Naive thymus-derived CD8-positive, alpha-beta T cell (primary cell): ENCODE measurements around the gene CCNDBP1. TPM values are rescaled to one million over a fixed set of nuclear protein-coding genes. Genes with fewer than 3 reads are reported as not detected.

ENCODE experiments used
- ATAC-seq, 2 donors: fragments of 150-1000 bp; cut with Tn5 transposase in 1 of 2; sonication (Bioruptor Pico), chemical (Tn5 transposase) in 1 of 2; 1 replicate in 1 of 2; 2 replicates in 1 of 2; pipeline ENCODE4 v1.10.0; 2021; ENCODE audit warnings: mild to moderate bottlenecking in 2 of 2, moderate library complexity in 2 of 2
- POLR2A ChIA-PET: fragments of 350-600 bp; sonication (Branson Sonifier 250); formaldehyde crosslinking; loops from one replicate; lab custom pipeline; 2021; ENCODE audit warnings: antibody characterized with exemption; lab: Charles Lee
- DNase-seq, 10 donors: peaks; one replicate each; pipeline versions ENCODE4 v3.0.0 to v3.0.0-alpha.2; 2020 to 2022
- H3K27ac Mint-ChIP-seq, 10 donors: one replicate each; pipeline ENCODE4 v1.8.0; 2020 to 2022; ENCODE audit warnings: mild to moderate bottlenecking in 10 of 10, mixed read lengths in 10 of 10, moderate library complexity in 4 of 10, inconsistent platforms in 1 of 10
- H3K27me3 Mint-ChIP-seq, 5 donors: one replicate each; pipeline ENCODE4 v1.8.0; 2021 to 2022; ENCODE audit warnings: mixed read lengths in 5 of 5
- H3K36me3 Mint-ChIP-seq, 3 donors: one replicate each; pipeline ENCODE4 v1.8.0; 2020 to 2022; ENCODE audit warnings: mixed read lengths in 3 of 3, mild to moderate bottlenecking in 2 of 3, inconsistent platforms in 1 of 3
- H3K4me1 Mint-ChIP-seq, 4 donors: one replicate each; pipeline ENCODE4 v1.8.0; 2021 to 2022; ENCODE audit warnings: mixed read lengths in 4 of 4
- H3K4me3 Mint-ChIP-seq, 10 donors: one replicate each; pipeline ENCODE4 v1.8.0; 2020 to 2022; ENCODE audit warnings: mild to moderate bottlenecking in 10 of 10, mixed read lengths in 10 of 10, moderate library complexity in 6 of 10, inconsistent platforms in 1 of 10
- H3K9me3 Mint-ChIP-seq, 9 donors: one replicate each; pipeline ENCODE4 v1.8.0; 2020 to 2022; ENCODE audit warnings: mixed read lengths in 9 of 9, mild to moderate bottlenecking in 3 of 9, inconsistent platforms in 1 of 9, moderate library complexity in 1 of 9
- polyA plus RNA-seq, 3 donors: library from polyadenylated mRNA; unstranded; fragments of 300-500 nt; fragmentation: Illumina TruSeq; gene quantifications; one replicate each; pipeline ENCODE4 v1.2.3, GENCODE V29; 2021
- total RNA-seq, 8 experiments: library from RNA in 2 of 8; stranded (reverse) in 2 of 8; gene quantifications; one replicate each; pipeline ENCODE4 v1.2.3 and lab custom pipeline; 2021 to 2026

Gene CCNDBP1
- total and polyA plus RNA-seq, 5 experiments from 2014 or later, result 132 to 151 (median 146) TPM

DNA sequence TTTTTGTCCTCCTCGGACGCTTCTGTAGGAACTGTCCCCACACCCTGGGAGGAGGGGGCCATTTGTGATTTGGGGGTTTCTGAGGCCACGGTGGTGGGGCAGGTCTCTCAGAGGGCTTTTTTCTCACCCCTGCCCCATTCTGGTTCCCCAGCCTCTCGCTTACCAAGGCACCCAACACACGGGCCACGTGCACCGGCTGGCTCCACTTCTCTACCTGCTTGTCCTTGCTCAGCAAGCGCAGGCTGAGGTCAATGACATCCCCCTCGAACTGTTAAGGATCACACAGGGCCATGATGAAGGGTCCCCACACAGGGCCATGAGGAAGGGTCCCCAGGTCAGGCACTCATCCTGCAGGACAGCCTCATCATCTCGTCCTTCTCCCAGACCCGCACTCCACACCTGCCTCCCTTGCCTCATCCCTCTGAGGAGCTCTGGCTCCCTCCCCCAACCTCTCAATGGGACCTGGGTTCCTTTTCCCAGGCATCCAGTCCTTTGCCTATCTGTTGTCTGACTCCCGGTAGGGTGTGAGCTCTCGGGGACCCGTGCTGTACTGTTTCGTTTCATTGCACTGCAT lies 25.1 kb downstream of the CCNDBP1 start:
- no peak for ATAC-seq
- H3K27me3 Mint-ChIP-seq, result peaks cover 1 to 31% (median 13%) of the 10 kb centered on the region in 5 donors
- no peaks in the 10 kb centered on the region for H3K36me3 Mint-ChIP-seq
- no peaks in the 10 kb centered on the region for H3K9me3 Mint-ChIP-seq
- DNase-seq, result no peak
- H3K4me1 Mint-ChIP-seq, result peaks cover 0 to 2% (median 0%) of the 10 kb centered on the region in 4 donors
- POLR2A ChIA-PET, result no interaction called here
- no peak overlapping the region for H3K4me3 Mint-ChIP-seq
- H3K27ac Mint-ChIP-seq, result peak overlapping the region in 1 of 10 donors; percentile 49

DNA sequence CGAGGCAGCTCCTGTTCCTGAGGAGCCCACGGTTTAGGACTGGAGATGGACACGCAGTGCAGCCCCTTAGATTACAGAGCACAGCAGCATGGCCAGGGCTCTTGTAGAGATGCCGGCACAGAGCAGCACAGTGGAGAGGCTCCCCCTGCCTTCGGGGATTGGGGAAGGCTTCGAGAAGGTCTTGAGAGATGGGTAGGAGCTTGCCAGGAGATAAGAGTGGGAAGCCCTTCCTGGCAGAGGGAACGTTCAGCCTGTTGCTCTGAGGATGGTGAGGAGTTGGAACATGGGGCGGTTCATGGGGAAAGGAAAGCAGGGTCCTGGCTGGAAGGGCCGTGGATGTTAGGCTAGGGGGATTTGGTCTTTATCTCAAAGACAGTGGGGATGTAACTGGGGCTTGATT lies 25.6 kb downstream of the CCNDBP1 start:
- H3K27ac Mint-ChIP-seq, result peak overlapping the region in 1 of 10 donors; percentile 56
- no peaks in the 10 kb centered on the region for H3K36me3 Mint-ChIP-seq
- no peak for DNase-seq
- POLR2A ChIA-PET, result no interaction called here
- no peaks in the 10 kb centered on the region for H3K9me3 Mint-ChIP-seq
- peaks cover 1 to 31% (median 13%) of the 10 kb centered on the region in 5 donors for H3K27me3 Mint-ChIP-seq
- no peak for ATAC-seq
- no peak overlapping the region for H3K4me3 Mint-ChIP-seq
- H3K4me1 Mint-ChIP-seq, result peaks cover 0 to 2% (median 0%) of the 10 kb centered on the region in 4 donors

DNA sequence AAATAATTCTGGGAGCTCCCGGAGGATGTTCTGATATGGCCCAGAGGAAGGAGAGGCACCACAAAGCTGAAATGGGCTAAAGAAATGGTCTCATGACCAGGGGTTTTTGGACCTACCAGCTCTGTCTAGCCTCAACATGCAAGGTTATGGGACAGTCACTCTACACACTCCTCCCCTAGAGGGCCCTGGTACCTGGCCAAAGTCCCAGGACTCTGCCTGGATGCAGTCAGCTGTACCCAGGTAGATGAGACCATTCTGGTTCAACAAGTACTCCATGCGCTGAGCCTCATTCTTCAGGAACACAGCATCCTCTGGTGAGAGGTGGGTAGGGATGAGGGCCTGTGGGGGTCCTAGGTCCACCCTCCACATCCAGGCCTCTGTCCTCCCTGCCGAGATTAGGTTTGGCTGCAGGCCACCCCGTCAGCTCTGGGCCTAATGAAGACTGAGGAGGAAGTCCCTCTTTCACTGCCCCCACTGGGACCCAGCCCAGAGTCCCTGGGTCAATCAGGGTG lies 26.1 kb downstream of the CCNDBP1 start:
- peaks cover 0 to 2% (median 0%) of the 10 kb centered on the region in 4 donors for H3K4me1 Mint-ChIP-seq
- peaks cover 1 to 31% (median 13%) of the 10 kb centered on the region in 5 donors for H3K27me3 Mint-ChIP-seq
- H3K9me3 Mint-ChIP-seq, result no peaks in the 10 kb centered on the region
- peak overlapping the region in 1 of 10 donors; percentile 53 for H3K27ac Mint-ChIP-seq
- DNase-seq (no peak), ATAC-seq (no peak)
- H3K36me3 Mint-ChIP-seq, result no peaks in the 10 kb centered on the region
- H3K4me3 Mint-ChIP-seq, result no peak overlapping the region
- POLR2A ChIA-PET, result no interaction called here

- H3K9me3 Mint-ChIP-seq, result no peaks in the 10 kb centered on the region
- peaks cover 1 to 31% (median 13%) of the 10 kb centered on the region in 5 donors for H3K27me3 Mint-ChIP-seq
- POLR2A ChIA-PET, result no interaction called here
Observed at GRCh38 chr15:43212299-43212698, 27.1 kb downstream of the CCNDBP1 start.

DNA sequence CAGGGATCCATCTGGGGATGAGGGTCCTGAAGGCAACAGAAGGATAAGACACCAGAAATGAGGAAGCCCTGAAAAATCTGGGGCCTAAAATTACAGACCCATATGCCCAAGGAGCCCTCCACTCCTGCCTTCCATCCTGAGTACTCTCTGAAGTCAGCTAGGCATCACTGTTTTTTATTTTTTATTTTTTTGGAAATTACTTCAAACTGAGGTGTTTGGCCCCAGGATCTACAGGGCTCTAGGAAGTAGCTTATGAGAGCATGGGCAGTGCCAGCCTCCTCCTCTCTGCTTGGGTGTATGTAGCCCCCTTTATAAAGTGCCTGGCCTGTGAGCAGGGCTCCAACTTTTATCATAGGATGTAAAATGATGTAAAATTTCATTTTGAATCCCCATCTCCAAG lies 27.7 kb downstream of the CCNDBP1 start:
- no peak overlapping the region for H3K27ac Mint-ChIP-seq
- ATAC-seq (no peak), DNase-seq (no peak)
- H3K9me3 Mint-ChIP-seq, result no peaks in the 10 kb centered on the region
- H3K4me3 Mint-ChIP-seq, result no peak overlapping the region
- POLR2A ChIA-PET, result no interaction called here
- peaks cover 0 to 2% (median 0%) of the 10 kb centered on the region in 4 donors for H3K4me1 Mint-ChIP-seq
- no peaks in the 10 kb centered on the region for H3K36me3 Mint-ChIP-seq
- H3K27me3 Mint-ChIP-seq, result peaks cover 1 to 31% (median 13%) of the 10 kb centered on the region in 5 donors

More at GRCh38 chr15:43212299-43212698, 27.1 kb downstream of the CCNDBP1 start:
- Mint-ChIP-seq H3K27ac (no peak overlapping the region), H3K4me1 (peaks cover 0 to 2% (median 0%) of the 10 kb centered on the region in 4 donors), H3K4me3 (no peak overlapping the region), H3K36me3 (no peaks in the 10 kb centered on the region)
- ATAC-seq (no peak), DNase-seq (no peak)

DNA sequence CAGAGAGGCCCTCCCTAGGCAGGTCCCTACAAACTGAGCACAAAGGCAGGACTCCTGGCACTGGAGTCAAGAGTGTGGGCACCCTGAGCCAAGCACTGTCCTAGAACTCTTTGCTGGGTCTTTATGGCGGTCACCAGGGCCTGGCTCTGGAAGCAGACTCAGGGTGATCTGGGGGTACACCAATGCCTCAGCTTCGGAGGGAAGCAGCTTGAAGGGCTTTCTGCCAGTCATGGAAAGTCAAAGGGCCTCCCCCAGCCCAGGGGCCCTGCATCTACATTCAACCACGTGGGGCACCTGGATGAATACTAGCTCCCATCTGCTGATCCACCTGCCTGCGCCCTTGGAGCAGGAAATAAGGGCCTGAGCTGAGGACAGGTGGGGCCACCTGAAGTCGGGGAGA lies 28.3 kb downstream of the CCNDBP1 start:
- no peaks in the 10 kb centered on the region for H3K36me3 Mint-ChIP-seq
- H3K27ac Mint-ChIP-seq, result no peak overlapping the region
- ATAC-seq (no peak), DNase-seq (no peak)
- H3K9me3 Mint-ChIP-seq, result no peaks in the 10 kb centered on the region
- no peak overlapping the region for H3K4me3 Mint-ChIP-seq
- POLR2A ChIA-PET, result no interaction called here
- H3K27me3 Mint-ChIP-seq, result peaks cover 1 to 26% (median 13%) of the 10 kb centered on the region in 5 donors
- H3K4me1 Mint-ChIP-seq, result peaks cover 0 to 2% (median 0%) of the 10 kb centered on the region in 4 donors

DNA sequence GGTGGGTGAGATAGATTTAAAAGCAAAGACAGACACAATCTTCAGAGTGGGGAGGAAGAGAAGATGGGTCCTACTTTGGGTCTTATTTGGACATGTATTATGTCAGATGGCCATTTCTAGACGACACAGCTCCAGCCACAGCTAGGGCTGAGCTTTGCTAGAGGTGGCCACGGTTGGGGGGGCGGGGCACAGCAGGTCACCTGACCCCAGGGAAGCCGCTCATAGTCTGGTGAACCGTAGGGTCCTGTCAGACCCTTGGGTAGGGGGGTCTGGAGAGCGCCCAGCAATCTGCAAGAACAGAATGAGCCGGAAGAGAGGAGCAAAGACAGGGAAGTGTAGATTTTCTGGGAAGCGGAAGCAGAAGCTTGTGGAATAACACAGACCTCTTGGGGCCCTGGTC lies 29.0 kb downstream of the CCNDBP1 start:
- H3K4me1 Mint-ChIP-seq, result peaks cover 0 to 2% (median 0%) of the 10 kb centered on the region in 4 donors
- DNase-seq (no peak), ATAC-seq (no peak)
- peak overlapping the region in 1 of 10 donors; percentile 57 for H3K27ac Mint-ChIP-seq
- no peaks in the 10 kb centered on the region for H3K36me3 Mint-ChIP-seq
- no peak overlapping the region for H3K4me3 Mint-ChIP-seq
- POLR2A ChIA-PET, result no interaction called here
- peaks cover 1 to 19% (median 7%) of the 10 kb centered on the region in 5 donors for H3K27me3 Mint-ChIP-seq
- no peaks in the 10 kb centered on the region for H3K9me3 Mint-ChIP-seq

DNA sequence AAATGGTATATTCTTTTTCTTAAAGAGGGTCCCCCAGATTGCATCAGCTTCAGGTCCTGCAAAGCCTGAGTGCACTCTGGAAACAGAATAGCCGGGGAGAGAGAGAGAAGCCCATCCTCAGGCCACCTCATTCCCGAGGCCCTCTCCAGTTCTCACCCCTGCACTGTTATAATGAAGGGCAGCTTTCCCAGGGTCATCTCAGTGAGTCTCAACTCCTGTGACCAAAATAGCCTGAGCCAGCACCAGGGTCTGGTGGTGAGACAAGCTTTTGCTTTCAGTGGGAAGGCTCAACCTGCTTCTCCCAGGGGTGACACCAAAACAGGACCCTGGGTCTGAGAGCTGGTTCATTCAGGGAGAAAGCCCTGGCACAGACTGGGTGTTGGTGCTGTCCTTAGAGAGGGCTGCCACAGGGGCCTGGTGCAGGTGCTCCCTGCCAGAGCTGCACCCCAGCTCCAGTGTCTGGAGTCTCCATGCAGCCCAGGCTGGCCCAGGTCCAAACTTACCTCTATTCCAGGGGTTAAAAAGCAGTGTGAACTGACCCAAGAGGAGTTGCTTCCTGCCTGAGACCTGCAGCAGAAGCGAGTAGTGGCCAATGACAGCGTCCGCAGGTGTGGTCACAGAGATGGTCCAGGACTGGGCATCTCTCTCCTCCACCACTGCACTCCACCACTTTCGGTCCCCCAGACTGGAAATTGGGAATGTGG lies 29.5 kb downstream of the CCNDBP1 start:
- H3K27me3 Mint-ChIP-seq, result peaks cover 1 to 15% (median 7%) of the 10 kb centered on the region in 5 donors
- DNase-seq (no peak), ATAC-seq (no peak)
- POLR2A ChIA-PET, result no interaction called here
- peaks cover 0 to 2% (median 0%) of the 10 kb centered on the region in 4 donors for H3K4me1 Mint-ChIP-seq
- no peaks in the 10 kb centered on the region for H3K36me3 Mint-ChIP-seq
- no peak overlapping the region for H3K27ac Mint-ChIP-seq
- H3K4me3 Mint-ChIP-seq, result no peak overlapping the region
- no peaks in the 10 kb centered on the region for H3K9me3 Mint-ChIP-seq

GRCh38 chr15:43215961-43216360 lies 30.8 kb downstream of the CCNDBP1 start:
- Mint-ChIP-seq H3K4me3 (no peak overlapping the region), H3K9me3 (no peaks in the 10 kb centered on the region), H3K27me3 (peaks cover 0 to 13% (median 6%) of the 10 kb centered on the region in 5 donors), H3K4me1 (peaks cover 0 to 2% (median 0%) of the 10 kb centered on the region in 4 donors), H3K27ac (no peak overlapping the region), H3K36me3 (no peaks in the 10 kb centered on the region)
- POLR2A ChIA-PET, result no interaction called here
- ATAC-seq, result no peak
- no peak for DNase-seq

- H3K4me3 Mint-ChIP-seq, result no peak overlapping the region
- H3K27me3 Mint-ChIP-seq, result peaks cover 0 to 22% (median 8%) of the 10 kb centered on the region in 5 donors
- POLR2A ChIA-PET, result no interaction called here
- DNase-seq, result no peak
- ATAC-seq, result no peak
- no peak overlapping the region for H3K27ac Mint-ChIP-seq
- H3K9me3 Mint-ChIP-seq, result no peaks in the 10 kb centered on the region
- no peaks in the 10 kb centered on the region for H3K36me3 Mint-ChIP-seq
- no peaks in the 10 kb centered on the region for H3K4me1 Mint-ChIP-seq
Observed at GRCh38 chr15:43218908-43219706, 33.9 kb downstream of the CCNDBP1 start.

GRCh38 chr15:43219929-43220928 lies 35.0 kb downstream of the CCNDBP1 start:
- Mint-ChIP-seq H3K27me3 (peaks cover 0 to 30% (median 8%) of the 10 kb centered on the region in 5 donors), H3K36me3 (no peaks in the 10 kb centered on the region)

DNA sequence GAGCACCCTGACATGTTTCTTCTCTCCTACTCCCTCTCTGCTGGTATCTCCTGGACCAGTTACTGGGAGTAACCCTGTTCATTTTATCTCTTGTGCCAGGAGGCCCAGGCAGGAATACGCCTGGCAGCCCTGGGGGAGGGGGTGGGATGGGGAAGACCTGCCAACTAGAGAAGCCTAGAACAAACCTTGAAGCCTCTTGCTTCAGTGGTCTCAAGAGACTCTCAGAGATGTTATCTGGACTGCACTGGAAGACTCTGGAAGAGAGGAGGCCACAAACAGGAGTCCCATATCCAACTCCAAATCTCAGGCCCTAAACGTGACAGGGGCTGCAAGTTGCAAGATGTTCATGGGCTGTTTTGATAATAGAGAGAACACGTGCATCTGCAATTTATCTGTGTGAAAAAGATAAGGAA lies 35.8 kb downstream of the CCNDBP1 start, which contains the start of gene EPB42:
Gene EPB42, minus strand, starts transcription at position 28 of the 413 bp plus-strand sequence. CDS start 193 bp downstream, outside the sequence.
- H3K9me3 Mint-ChIP-seq, result no peaks in the 10 kb centered on the region
- H3K27ac Mint-ChIP-seq, result no peak within 1 kb of the TSS
- DNase-seq (no peak), ATAC-seq (no peak)
- H3K4me1 Mint-ChIP-seq, result peaks cover 3 to 9% (median 6%) of the 10 kb centered on the region in 4 donors
- H3K36me3 Mint-ChIP-seq, result no peaks in the 10 kb centered on the region
- peaks cover 2 to 30% (median 13%) of the 10 kb centered on the region in 5 donors for H3K27me3 Mint-ChIP-seq
- no peak within 1 kb of the TSS for H3K4me3 Mint-ChIP-seq
- POLR2A ChIA-PET, result no interaction called here

More at GRCh38 chr15:43219929-43220928, 35.0 kb downstream of the CCNDBP1 start:
- POLR2A ChIA-PET, result no interaction called here
- no peak overlapping the region for H3K4me3 Mint-ChIP-seq
- no peak for ATAC-seq
- no peak overlapping the region for H3K27ac Mint-ChIP-seq
- no peaks in the 10 kb centered on the region for H3K9me3 Mint-ChIP-seq
- DNase-seq, result no peak
- H3K4me1 Mint-ChIP-seq, result peaks cover 0 to 1% (median under 1%) of the 10 kb centered on the region in 4 donors
